Common myeloid progenitor, CD34-positive (primary cell): Measurements from ENCODE around the gene TOR1B.
"Not testable (repeated sequence)": the region's sequence is repeated elsewhere in the genome, so short reads cannot be mapped to it uniquely, and the experiment has no call there.

Source experiments
- CTCF ChIA-PET: fragments of 350-600 bp; sonication (Branson Sonifier 250); formaldehyde crosslinking; loops from one replicate; lab custom pipeline; 2021; ENCODE audit warnings: antibody characterized with exemption; lab: Charles Lee
- POLR2A ChIA-PET: fragments of 350-600 bp; sonication (Branson Sonifier 250); formaldehyde crosslinking; loops from one replicate; lab custom pipeline; 2021; ENCODE audit warnings: antibody characterized with exemption; lab: Charles Lee
- DNase-seq, 3 donors: peaks; one replicate each; pipeline versions ENCODE4 v3.0.0 to v3.0.0-alpha.2; 2013
- H3K27ac ChIP-seq, 2 experiments: 1 replicate in 1 of 2; 2 replicates in 1 of 2; pipeline ENCODE4 v1.7.0; 2013; ENCODE audit warnings: inconsistent platforms in 2 of 2, low read length in 2 of 2, mild to moderate bottlenecking in 2 of 2, low read depth in 1 of 2, moderate library complexity in 1 of 2; ENCODE audit not compliant: severe bottlenecking in 2 of 2, insufficient read depth in 1 of 2, poor library complexity in 1 of 2
- H3K27me3 ChIP-seq, 5 experiments: replicated peaks in 2 of 5; 1 replicate in 3 of 5; 2 replicates in 2 of 5; pipeline versions ENCODE4 v1.6.1 to v1.7.0; 2013; ENCODE audit warnings: low read length in 4 of 5, mild to moderate bottlenecking in 2 of 5, moderate library complexity in 2 of 5, inconsistent platforms in 1 of 5; ENCODE audit not compliant: insufficient read depth in 5 of 5, control insufficient read depth in 4 of 5
- H3K36me3 ChIP-seq, 4 experiments: 1 replicate in 2 of 4; 2 replicates in 2 of 4; pipeline versions ENCODE4 v1.6.1 to v1.7.0; 2013; ENCODE audit warnings: low read length in 3 of 4, control low read depth in 1 of 4, mild to moderate bottlenecking in 1 of 4; ENCODE audit not compliant: control insufficient read depth in 4 of 4, insufficient read depth in 4 of 4
- H3K4me1 ChIP-seq, 4 experiments: 1 replicate in 3 of 4; 2 replicates in 1 of 4; pipeline versions ENCODE4 v1.6.1 to v1.7.1; 2013; ENCODE audit warnings: low read length in 3 of 4, mild to moderate bottlenecking in 3 of 4, control low read depth in 1 of 4, inconsistent platforms in 1 of 4, moderate library complexity in 1 of 4; ENCODE audit not compliant: control insufficient read depth in 4 of 4, insufficient read depth in 4 of 4; ENCODE audit errors: control extremely low read depth in 1 of 4
- H3K4me3 ChIP-seq, 7 experiments: 1 replicate in 4 of 7; 2 replicates in 3 of 7; pipeline versions ENCODE4 v1.5.1 to v1.7.0; 2013; ENCODE audit warnings: mild to moderate bottlenecking in 7 of 7, low read length in 6 of 7, moderate library complexity in 6 of 7, inconsistent platforms in 2 of 7, low read depth in 2 of 7, control low read depth in 1 of 7; ENCODE audit not compliant: insufficient read depth in 4 of 7, control insufficient read depth in 1 of 7; ENCODE audit errors: extremely low read depth in 1 of 7
- H3K9me3 ChIP-seq, 5 experiments: 1 replicate in 4 of 5; 2 replicates in 1 of 5; pipeline versions ENCODE4 v1.6.1 to v1.7.1; 2013; ENCODE audit warnings: low read length in 4 of 5, mild to moderate bottlenecking in 2 of 5, inconsistent platforms in 1 of 5, low read depth in 1 of 5, moderate library complexity in 1 of 5; ENCODE audit not compliant: control insufficient read depth in 4 of 5, insufficient read depth in 2 of 5; ENCODE audit errors: control extremely low read depth in 1 of 5
- WGBS: methylation state at CpG from one replicate; pipeline ENCODE4 v1.1.5; 2013; ENCODE audit not compliant: insufficient coverage; 5-methylcytosine and 5-hydroxymethylcytosine counted together

Gene TOR1B

GRCh38 chr9:129781131-129781530, 21.9 kb upstream of the TOR1B start:
- no peaks in the 10 kb centered on the region for H3K36me3 ChIP-seq
- H3K4me3 ChIP-seq, result no peak overlapping the region
- no peak for DNase-seq
- H3K9me3 ChIP-seq, result no peaks in the 10 kb centered on the region
- 97% methylated on average over 3 of the region's 8 CpGs for WGBS
- H3K27ac ChIP-seq, result no peak overlapping the region
- H3K27me3 ChIP-seq, result peaks cover 0 to 5% (median 0%) of the 10 kb centered on the region in 5 experiments
- H3K4me1 ChIP-seq, result peaks cover 7 to 23% (median 20%) of the 10 kb centered on the region in 4 experiments
- CTCF ChIA-PET, result interaction anchor here (1.1 to 8.5 kb wide), 13 partner anchors 9 to 649 kb away, joined by 3 to 155 read pairs (median 5); no protein-coding TSS in a partner anchor
- POLR2A ChIA-PET, result no interaction called here

- 100% methylated on average over 4 of the region's 5 CpGs for WGBS
- POLR2A ChIA-PET, result no interaction called here
- no peaks in the 10 kb centered on the region for H3K9me3 ChIP-seq
- peaks cover 0 to 8% (median 0%) of the 10 kb centered on the region in 5 experiments for H3K27me3 ChIP-seq
- H3K4me1 ChIP-seq, result peaks cover 7 to 16% (median 13%) of the 10 kb centered on the region in 4 experiments
- no peak overlapping the region for H3K4me3 ChIP-seq
- H3K27ac ChIP-seq, result no peak overlapping the region
- CTCF ChIA-PET, result interaction anchor here (0.9 to 8.5 kb wide), 14 partner anchors 9 to 638 kb away, joined by 3 to 155 read pairs (median 4); no protein-coding TSS in a partner anchor
- H3K36me3 ChIP-seq, result no peaks in the 10 kb centered on the region
- no peak for DNase-seq
Observed at GRCh38 chr9:129781981-129782380, 21.0 kb upstream of the TOR1B start.

GRCh38 chr9:129783516-129784361, 19.2 kb upstream of the TOR1B start:
- H3K36me3 ChIP-seq, result no peaks in the 10 kb centered on the region
- ChIA-PET POLR2A (interaction anchor here (0.7 kb wide), 1 partner anchor 19 kb away, joined by 6 read pairs; no protein-coding TSS in a partner anchor), CTCF (interaction anchor here (0.6 to 8.5 kb wide), 18 partner anchors 9 to 647 kb away, joined by 3 to 155 read pairs (median 3); partner anchors contain the start of gene ASB6)
- H3K27me3 ChIP-seq, result peaks cover 0 to 13% (median 0%) of the 10 kb centered on the region in 5 experiments
- H3K4me1 ChIP-seq, result no peaks in the 10 kb centered on the region
- H3K4me3 ChIP-seq, result no peak overlapping the region
- no peaks in the 10 kb centered on the region for H3K9me3 ChIP-seq
- 32% methylated on average over 11 of the region's 14 CpGs for WGBS
- peak; percentile 75 to 89 (median 81) for DNase-seq
- no peak overlapping the region for H3K27ac ChIP-seq

GRCh38 chr9:129784970-129785369, 18.0 kb upstream of the TOR1B start:
- DNase-seq, POLR2A ChIA-PET: not testable (repeated sequence)
- CTCF ChIA-PET, result interaction anchor here (0.9 to 8.5 kb wide), 8 partner anchors 17 to 159 kb away, joined by 3 to 155 read pairs (median 3); partner anchors contain the start of gene NTMT1

GRCh38 chr9:129785866-129786265, 17.1 kb upstream of the TOR1B start:
- H3K27me3 ChIP-seq, result peaks cover 0 to 9% (median 0%) of the 10 kb centered on the region in 5 experiments
- no peak for DNase-seq
- WGBS, result no CpG with 5 or more reads among the region's 1 CpG
- no peaks in the 10 kb centered on the region for H3K9me3 ChIP-seq
- H3K4me3 ChIP-seq, result no peak overlapping the region
- ChIA-PET POLR2A (no interaction called here), CTCF (interaction anchor here (0.8 to 8.5 kb wide), 14 partner anchors 10 to 166 kb away, joined by 3 to 155 read pairs (median 3); partner anchors contain the start of gene NTMT1)
- H3K27ac ChIP-seq, result no peak overlapping the region
- H3K36me3 ChIP-seq, result no peaks in the 10 kb centered on the region
- peaks cover 0 to 8% (median 4%) of the 10 kb centered on the region in 4 experiments for H3K4me1 ChIP-seq

More at GRCh38 chr9:129784970-129785369, 18.0 kb upstream of the TOR1B start:
- not testable (repeated sequence) for H3K9me3 ChIP-seq, H3K4me3 ChIP-seq, H3K27ac ChIP-seq, H3K4me1 ChIP-seq, H3K36me3 ChIP-seq
- H3K27me3 ChIP-seq, result peaks cover 0 to 13% (median 0%) of the 10 kb centered on the region in 5 experiments
- WGBS, result 83% methylated on average over 10 of the region's 11 CpGs

- Histone ChIP-seq H3K4me3 (no peak overlapping the region), H3K27me3 (peaks cover 0 to 9% (median 0%) of the 10 kb centered on the region in 5 experiments), H3K4me1 (peaks cover 0 to 8% (median 4%) of the 10 kb centered on the region in 4 experiments), H3K9me3 (no peaks in the 10 kb centered on the region), H3K27ac (no peak overlapping the region), H3K36me3 (no peaks in the 10 kb centered on the region)
- WGBS, result 100% methylated on average over 9 of the region's 10 CpGs
- no peak for DNase-seq
- ChIA-PET CTCF (interaction anchor here (0.6 to 8.5 kb wide), 12 partner anchors 9 to 166 kb away, joined by 3 to 155 read pairs (median 4); no protein-coding TSS in a partner anchor), POLR2A (no interaction called here)
Observed at GRCh38 chr9:129786481-129786880, 16.5 kb upstream of the TOR1B start.
